Natural killer cell (primary cell): ENCODE results near the gene MYCL. TPM values are rescaled to one million over a fixed set of nuclear protein-coding genes. Genes with fewer than 3 reads are reported as not detected.

ENCODE experiments used
- ATAC-seq, 3 donors: fragments of 150-1000 bp in 2 of 3; fragments of 200-7000 bp in 1 of 3; cut with Tn5 transposase; 1 replicate in 1 of 3; 2 replicates in 2 of 3; pipeline ENCODE4 v1.10.0; 2021; ENCODE audit warnings: mild to moderate bottlenecking in 2 of 3, moderate library complexity in 2 of 3
- DNase-seq, 2 donors: peaks; one replicate each; pipeline versions ENCODE4 v3.0.0 to v3.0.0-alpha.2; 2013 to 2021; ENCODE audit warnings: mixed read lengths in 1 of 2
- H3K27ac ChIP-seq: one replicate; pipeline ENCODE4 v1.5.1; 2013; ENCODE audit warnings: mild to moderate bottlenecking, low read length
- H3K27me3 ChIP-seq: one replicate; pipeline ENCODE4 v1.6.1; 2013; ENCODE audit warnings: low read length; ENCODE audit not compliant: control insufficient read depth, insufficient read depth
- H3K36me3 ChIP-seq: one replicate; pipeline ENCODE4 v1.6.1; 2013; ENCODE audit warnings: low read length; ENCODE audit not compliant: control insufficient read depth, insufficient read depth
- H3K4me1 ChIP-seq: one replicate; pipeline ENCODE4 v1.6.1; 2013; ENCODE audit warnings: low read length; ENCODE audit not compliant: control insufficient read depth, insufficient read depth
- H3K4me3 ChIP-seq: one replicate; pipeline ENCODE4 v1.5.1; 2013; ENCODE audit warnings: low read length
- H3K9me3 ChIP-seq: one replicate; pipeline ENCODE4 v1.6.1; 2013; ENCODE audit warnings: low read length; ENCODE audit not compliant: control insufficient read depth, insufficient read depth
- H3K27ac Mint-ChIP-seq, 2 donors: one replicate each; pipeline ENCODE4 v1.8.0; 2022; ENCODE audit warnings: mild to moderate bottlenecking in 2 of 2, mixed read lengths in 2 of 2, moderate library complexity in 1 of 2
- H3K27me3 Mint-ChIP-seq, 2 donors: one replicate each; pipeline ENCODE4 v1.8.0; 2022; ENCODE audit warnings: low read depth in 2 of 2, mixed read lengths in 2 of 2
- H3K36me3 Mint-ChIP-seq: one replicate; pipeline ENCODE4 v1.8.0; 2022; ENCODE audit warnings: mixed read lengths
- H3K4me1 Mint-ChIP-seq, 2 donors: one replicate each; pipeline ENCODE4 v1.8.0; 2022; ENCODE audit warnings: mixed read lengths in 2 of 2
- H3K4me3 Mint-ChIP-seq: one replicate; pipeline ENCODE4 v1.8.0; 2022; ENCODE audit warnings: mild to moderate bottlenecking, moderate library complexity, mixed read lengths
- H3K9me3 Mint-ChIP-seq, 2 donors: one replicate each; pipeline ENCODE4 v1.8.0; 2022; ENCODE audit warnings: mixed read lengths in 2 of 2
- WGBS: methylation state at CpG from one replicate; pipeline ENCODE4 v1.1.7; 2013; ENCODE audit warnings: missing lambda C conversion rate; ENCODE audit not compliant: insufficient coverage; 5-methylcytosine and 5-hydroxymethylcytosine counted together
- intact Hi-C: fragments of 100-400 bp; cut with micrococcal nuclease; formaldehyde crosslinking; loops from one replicate; pipeline ENCODE4 v1.14.2; 2022
- total RNA-seq, 4 donors: library from RNA; stranded (reverse); fragments of 120-200 nt in 1 of 4; gene quantifications; one replicate each; pipeline versions ENCODE4 v1.2.3 to v1.2.4, GENCODE V29; 2013 to 2022
- TF ChIP-seq, protein P1 (sequence below): fragments of 200-600 bp; IDR thresholded peaks from one replicate; pipeline ENCODE4 v1.8.0; 2022; ENCODE audit warnings: antibody characterized with exemption

The MYCL gene
- total RNA-seq, 3 donors from 2014 or later (not counting 1 experiment from before 2014, with no cell fraction given) = 0.70 to 1.9 (median 0.92) TPM

DNA sequence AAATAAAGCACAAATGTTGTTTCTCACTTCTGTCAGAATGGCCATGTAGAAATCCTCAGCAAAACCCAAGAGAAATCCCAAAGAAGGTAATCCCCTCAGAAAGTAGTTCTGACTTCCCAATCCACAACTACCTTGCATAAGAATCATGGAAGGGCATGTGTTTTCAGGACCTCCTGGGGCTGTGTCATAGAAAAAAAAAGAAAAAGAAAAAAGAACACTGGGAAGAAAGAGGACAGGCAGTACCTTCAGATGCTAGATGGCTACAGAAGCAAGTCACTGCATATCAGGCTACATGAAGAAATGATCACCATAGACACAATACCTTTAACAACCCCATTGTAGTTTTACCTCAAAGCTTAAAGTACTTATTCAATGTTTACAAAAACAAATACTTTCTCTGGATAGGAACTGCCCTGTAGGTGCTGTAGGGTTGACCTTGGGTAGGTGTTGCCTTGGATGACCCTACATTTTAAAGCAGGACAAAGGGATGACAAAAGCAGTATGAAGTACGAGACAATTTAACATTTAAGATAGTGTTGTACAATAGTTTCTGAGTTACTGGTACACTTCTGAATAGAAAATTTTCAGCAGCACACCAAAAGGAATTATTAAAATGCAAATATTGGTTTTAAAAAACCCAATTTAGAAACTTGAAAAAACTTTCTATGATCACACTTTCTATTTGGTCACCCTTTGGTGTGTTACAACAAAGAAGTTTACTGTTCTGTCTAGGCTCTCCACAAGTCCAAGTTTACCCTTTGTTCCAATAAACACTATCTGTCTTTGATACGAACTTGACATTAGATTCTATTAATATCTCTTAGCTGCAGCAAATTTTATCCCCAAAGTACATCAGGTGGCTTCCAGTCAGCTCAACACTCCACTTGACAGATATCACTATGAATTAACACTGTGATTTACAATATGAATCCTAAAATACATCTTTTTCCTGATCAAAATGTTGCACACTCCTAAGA, 23.4 kb downstream of the MYCL start:
- Histone ChIP-seq H3K27me3 (no peaks in the 10 kb centered on the region), H3K4me1 (peaks cover 11% of the 10 kb centered on the region), H3K9me3 (no peaks in the 10 kb centered on the region), H3K27ac (no peak overlapping the region), H3K36me3 (no peaks in the 10 kb centered on the region), H3K4me3 (no peak overlapping the region)
- Mint-ChIP-seq H3K27ac (no peak overlapping the region), H3K4me3 (no peak overlapping the region), H3K27me3 (no peaks in the 10 kb centered on the region), H3K36me3 (no peaks in the 10 kb centered on the region), H3K9me3 (no peaks in the 10 kb centered on the region), H3K4me1 (peaks cover 32 to 49% of the 10 kb centered on the region in 2 donors)
- TF ChIP-seq, protein P1, sequence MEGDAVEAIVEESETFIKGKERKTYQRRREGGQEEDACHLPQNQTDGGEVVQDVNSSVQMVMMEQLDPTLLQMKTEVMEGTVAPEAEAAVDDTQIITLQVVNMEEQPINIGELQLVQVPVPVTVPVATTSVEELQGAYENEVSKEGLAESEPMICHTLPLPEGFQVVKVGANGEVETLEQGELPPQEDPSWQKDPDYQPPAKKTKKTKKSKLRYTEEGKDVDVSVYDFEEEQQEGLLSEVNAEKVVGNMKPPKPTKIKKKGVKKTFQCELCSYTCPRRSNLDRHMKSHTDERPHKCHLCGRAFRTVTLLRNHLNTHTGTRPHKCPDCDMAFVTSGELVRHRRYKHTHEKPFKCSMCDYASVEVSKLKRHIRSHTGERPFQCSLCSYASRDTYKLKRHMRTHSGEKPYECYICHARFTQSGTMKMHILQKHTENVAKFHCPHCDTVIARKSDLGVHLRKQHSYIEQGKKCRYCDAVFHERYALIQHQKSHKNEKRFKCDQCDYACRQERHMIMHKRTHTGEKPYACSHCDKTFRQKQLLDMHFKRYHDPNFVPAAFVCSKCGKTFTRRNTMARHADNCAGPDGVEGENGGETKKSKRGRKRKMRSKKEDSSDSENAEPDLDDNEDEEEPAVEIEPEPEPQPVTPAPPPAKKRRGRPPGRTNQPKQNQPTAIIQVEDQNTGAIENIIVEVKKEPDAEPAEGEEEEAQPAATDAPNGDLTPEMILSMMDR = no peak
- intact Hi-C loops = no loop called here
- DNase-seq = no peak
- WGBS = 67% methylated on average over 1 of the region's 2 CpGs
- ATAC-seq = no peak

DNA sequence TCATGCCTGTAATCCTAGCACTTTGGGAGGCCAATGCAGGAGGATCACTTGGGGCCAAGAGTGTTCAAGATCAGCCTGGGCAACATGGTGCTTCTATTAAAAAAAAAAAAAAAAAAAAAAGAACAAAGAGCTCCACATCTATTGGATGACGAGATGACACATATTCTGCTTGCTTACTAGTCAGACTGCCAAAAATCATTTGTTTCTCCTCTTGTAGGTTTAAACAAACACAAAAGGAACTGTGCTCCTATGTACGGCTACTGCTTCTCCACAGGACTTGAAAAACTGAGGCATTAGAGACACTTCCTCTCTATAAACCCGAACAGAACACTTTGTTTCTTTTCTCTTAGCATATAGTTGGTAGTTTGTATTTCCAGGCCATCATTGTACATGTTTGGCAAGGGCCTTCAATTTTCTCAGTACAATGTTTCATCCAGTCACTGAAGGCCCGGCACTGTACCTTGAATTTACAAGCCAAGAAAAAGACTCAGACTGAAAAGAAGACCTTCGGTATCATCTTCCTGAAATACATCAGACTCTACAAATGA, 24.4 kb downstream of the MYCL start:
- no peaks in the 10 kb centered on the region for H3K9me3 Mint-ChIP-seq
- peaks cover 23 to 45% of the 10 kb centered on the region in 2 donors for H3K4me1 Mint-ChIP-seq
- H3K9me3 ChIP-seq = no peaks in the 10 kb centered on the region
- ATAC-seq (no peak), DNase-seq (no peak)
- H3K27me3 Mint-ChIP-seq = no peaks in the 10 kb centered on the region
- H3K27ac ChIP-seq = no peak overlapping the region
- no peaks in the 10 kb centered on the region for H3K36me3 ChIP-seq
- intact Hi-C loops = no loop called here
- TF ChIP-seq, protein P1 = no peak
- no peak overlapping the region for H3K4me3 ChIP-seq
- H3K4me3 Mint-ChIP-seq = no peak overlapping the region
- H3K36me3 Mint-ChIP-seq = no peaks in the 10 kb centered on the region
- peaks cover 6% of the 10 kb centered on the region for H3K4me1 ChIP-seq
- no peak overlapping the region for H3K27ac Mint-ChIP-seq
- 91% methylated on average over 4 of the region's 5 CpGs for WGBS
- H3K27me3 ChIP-seq = no peaks in the 10 kb centered on the region

DNA sequence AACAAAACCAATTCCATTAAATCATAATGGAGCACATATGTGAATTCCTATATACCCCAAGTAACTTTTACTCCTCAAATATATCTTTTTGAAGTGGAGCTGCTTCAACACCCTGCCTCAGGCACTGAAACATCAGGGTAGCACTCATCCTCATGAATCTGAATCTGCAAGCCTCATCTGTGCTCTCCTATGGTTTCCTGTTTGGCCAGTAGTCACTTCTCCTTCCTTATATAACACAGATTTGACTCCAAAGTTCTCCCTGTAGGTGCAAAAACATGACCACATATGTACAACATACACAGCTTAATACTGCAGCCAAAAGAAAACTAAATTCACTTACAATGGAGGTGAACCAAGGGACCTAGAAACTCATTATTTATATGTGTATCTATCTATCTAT, 25.6 kb downstream of the MYCL start:
- Mint-ChIP-seq H3K9me3 (no peaks in the 10 kb centered on the region), H3K4me3 (no peak overlapping the region), H3K36me3 (no peaks in the 10 kb centered on the region), H3K4me1 (peaks cover 16 to 37% of the 10 kb centered on the region in 2 donors), H3K27me3 (no peaks in the 10 kb centered on the region), H3K27ac (peak overlapping the region in 1 of 2 donors; percentile 33)
- ATAC-seq (no peak), DNase-seq (no peak)
- TF ChIP-seq, protein P1 = no peak
- Histone ChIP-seq H3K9me3 (no peaks in the 10 kb centered on the region), H3K36me3 (no peaks in the 10 kb centered on the region), H3K4me1 (peaks cover 3% of the 10 kb centered on the region), H3K27me3 (no peaks in the 10 kb centered on the region), H3K27ac (no peak overlapping the region), H3K4me3 (no peak overlapping the region)
- intact Hi-C loops = no loop called here
